Spinal cord (tissue), 10 donors: ENCODE data around the gene ATM. TPM values are rescaled to one million over a fixed set of nuclear protein-coding genes. Genes with fewer than 3 reads are reported as not detected.

Source experiments
- DNase-seq, 6 donors: peaks; one replicate each; pipeline versions ENCODE4 v3.0.0 to v3.0.0-alpha.2; 2013 to 2015; ENCODE audit warnings: low spot score in 6 of 6, low read depth in 4 of 6
- H3K27ac ChIP-seq: one replicate; pipeline ENCODE4 v1.5.1; 2013; ENCODE audit warnings: low read depth, low read length, control low read depth
- H3K27me3 ChIP-seq: one replicate; pipeline ENCODE4 v1.6.1; 2013; ENCODE audit warnings: low read length; ENCODE audit not compliant: control insufficient read depth, insufficient read depth
- H3K36me3 ChIP-seq: one replicate; pipeline ENCODE4 v1.6.1; 2013; ENCODE audit warnings: low read length; ENCODE audit not compliant: control insufficient read depth, insufficient read depth
- H3K4me1 ChIP-seq: one replicate; pipeline ENCODE4 v1.6.1; 2013; ENCODE audit warnings: low read length; ENCODE audit not compliant: control insufficient read depth, insufficient read depth
- H3K4me3 ChIP-seq: one replicate; pipeline ENCODE4 v1.5.1; 2013; ENCODE audit warnings: low read depth, low read length, control low read depth
- H3K9me3 ChIP-seq: one replicate; pipeline ENCODE4 v1.6.1; 2013; ENCODE audit warnings: low read length; ENCODE audit not compliant: control insufficient read depth, insufficient read depth
- WGBS: methylation state at CpG from one replicate; pipeline ENCODE4 v1.1.5; 2013; ENCODE audit warnings: missing lambda C conversion rate; ENCODE audit not compliant: insufficient coverage; 5-methylcytosine and 5-hydroxymethylcytosine counted together
- long read RNA-seq, 4 donors: transcript quantifications; one replicate each; lab custom pipeline, GENCODE V29; 2026
- polyA plus RNA-seq, 2 donors: library from polyadenylated mRNA; unstranded; fragments of 120-200 nt; gene quantifications; one replicate each; pipeline ENCODE4 v1.2.1, GENCODE V29; 2013; ENCODE audit not compliant: insufficient read length in 2 of 2
- total RNA-seq, 2 donors: library from RNA; depleted of rRNA in 1 of 2; stranded (reverse); fragments of 120-200 nt in 1 of 2; fragments of >200 nt in 1 of 2; gene quantifications; one replicate each; pipeline versions ENCODE4 v1.2.3 to v1.2.4, GENCODE V29; 2013 to 2014
- donor health status: healthy.

The ATM gene
- total RNA-seq (100 to 1,000 TPM in 1 of 2 donors, 10 to 100 TPM in 1; 87.3 to 137 TPM), polyA plus RNA-seq (10 to 100 TPM; 44.7 to 55.0 TPM)
- long read RNA-seq, donor 1 = 0 reads
- long read RNA-seq, donor 2, partial matches to known transcripts = 7 of 7 reads
- long read RNA-seq, donor 2, other reads (novel, unspliced or antisense) = 0 of 7 reads
- long read RNA-seq, donor 3 = 0 reads
- long read RNA-seq, donor 4, partial matches to known transcripts = 0 of 1 reads
- long read RNA-seq, donor 4, other reads (novel, unspliced or antisense) = 0 of 1 reads

- DNase-seq = peak; percentile 93 to 100 (median 98)
- peaks cover 3% of the 10 kb centered on the region for H3K36me3 ChIP-seq
- no peaks in the 10 kb centered on the region for H3K27me3 ChIP-seq
- H3K9me3 ChIP-seq = no peaks in the 10 kb centered on the region
- under 1% methylated on average over 70 of the region's 70 CpGs for WGBS
- H3K4me1 ChIP-seq = peaks cover 4% of the 10 kb centered on the region
- H3K27ac ChIP-seq = peak within 1 kb of the TSS; percentile 99
- peak within 1 kb of the TSS; percentile 99 for H3K4me3 ChIP-seq
Measured at GRCh38 chr11:108222574-108223347, at the start of gene ATM, which contains the start of gene NPAT. Gene ATM (plus strand): TSS chr11:108223067. CDS start chr11:108227625, 4,558 bp downstream. Gene NPAT (minus strand): TSS chr11:108222638. CDS start chr11:108222536, 102 bp downstream.

GRCh38 chr11:108177570-108177969 is 45.3 kb upstream of the ATM start:
- H3K27me3 ChIP-seq = no peaks in the 10 kb centered on the region
- peaks cover 12% of the 10 kb centered on the region for H3K36me3 ChIP-seq
- WGBS = 93% methylated on average over 3 of the region's 5 CpGs
- H3K4me1 ChIP-seq = no peaks in the 10 kb centered on the region
- H3K27ac ChIP-seq = no peak overlapping the region
- no peak for DNase-seq
- no peaks in the 10 kb centered on the region for H3K9me3 ChIP-seq
- H3K4me3 ChIP-seq = no peak overlapping the region

GRCh38 chr11:108193725-108194124 is 29.1 kb upstream of the ATM start:
- Histone ChIP-seq H3K27ac (no peak overlapping the region), H3K9me3 (no peaks in the 10 kb centered on the region), H3K27me3 (no peaks in the 10 kb centered on the region), H3K4me1 (no peaks in the 10 kb centered on the region), H3K4me3 (no peak overlapping the region), H3K36me3 (peaks cover 28% of the 10 kb centered on the region)
- DNase-seq = no peak

- H3K36me3 ChIP-seq = peaks cover 21% of the 10 kb centered on the region
- no peaks in the 10 kb centered on the region for H3K9me3 ChIP-seq
- H3K27ac ChIP-seq = no peak overlapping the region
- WGBS = no CpG with 5 or more reads among the region's 3 CpGs
- no peaks in the 10 kb centered on the region for H3K27me3 ChIP-seq
- no peaks in the 10 kb centered on the region for H3K4me1 ChIP-seq
- no peak overlapping the region for H3K4me3 ChIP-seq
- no peak for DNase-seq
Measured at GRCh38 chr11:108196901-108197300, 26.0 kb upstream of the ATM start.

- no peak for DNase-seq
- Histone ChIP-seq H3K36me3 (peaks cover 21% of the 10 kb centered on the region), H3K9me3 (no peaks in the 10 kb centered on the region), H3K4me1 (no peaks in the 10 kb centered on the region), H3K27me3 (no peaks in the 10 kb centered on the region), H3K4me3 (no peak overlapping the region), H3K27ac (no peak overlapping the region)
Measured at GRCh38 chr11:108197351-108197750, 25.5 kb upstream of the ATM start.

- WGBS = 94% methylated on average over 7 of the region's 8 CpGs
- H3K27me3 ChIP-seq = no peaks in the 10 kb centered on the region
- peaks cover 16% of the 10 kb centered on the region for H3K36me3 ChIP-seq
- H3K27ac ChIP-seq = no peak overlapping the region
- no peaks in the 10 kb centered on the region for H3K9me3 ChIP-seq
- no peak overlapping the region for H3K4me3 ChIP-seq
- DNase-seq = no peak
- H3K4me1 ChIP-seq = no peaks in the 10 kb centered on the region
Measured at GRCh38 chr11:108198833-108199232, 24.0 kb upstream of the ATM start.

- Histone ChIP-seq H3K27me3 (no peaks in the 10 kb centered on the region), H3K27ac (no peak overlapping the region), H3K36me3 (peaks cover 22% of the 10 kb centered on the region), H3K4me3 (no peak overlapping the region), H3K9me3 (peaks cover 2% of the 10 kb centered on the region), H3K4me1 (no peaks in the 10 kb centered on the region)
- DNase-seq = no peak
- WGBS = 97% methylated on average over 7 of the region's 12 CpGs
Measured at GRCh38 chr11:108199446-108200321, 23.2 kb upstream of the ATM start.

GRCh38 chr11:108203075-108203474 is 19.8 kb upstream of the ATM start:
- H3K4me1 ChIP-seq = no peaks in the 10 kb centered on the region
- DNase-seq = no peak
- WGBS = no CpG with 5 or more reads among the region's 2 CpGs
- H3K36me3 ChIP-seq = peaks cover 34% of the 10 kb centered on the region
- H3K27me3 ChIP-seq = no peaks in the 10 kb centered on the region
- H3K9me3 ChIP-seq = peaks cover 14% of the 10 kb centered on the region
- H3K27ac ChIP-seq = no peak overlapping the region
- H3K4me3 ChIP-seq = no peak overlapping the region

GRCh38 chr11:108204376-108204775 is 18.5 kb upstream of the ATM start:
- H3K9me3 ChIP-seq = peaks cover 14% of the 10 kb centered on the region
- H3K4me1 ChIP-seq = no peaks in the 10 kb centered on the region
- 100% methylated on average over 8 of the region's 9 CpGs for WGBS
- H3K36me3 ChIP-seq = peaks cover 29% of the 10 kb centered on the region
- no peaks in the 10 kb centered on the region for H3K27me3 ChIP-seq
- no peak for DNase-seq
- H3K27ac ChIP-seq = no peak overlapping the region
- no peak overlapping the region for H3K4me3 ChIP-seq
